Karpas-422 (cell line): ENCODE results near the gene SPAG7. TPM values are rescaled to one million over a fixed set of nuclear protein-coding genes. Genes with fewer than 3 reads are reported as not detected.
"Not testable (repeated sequence)": the region's sequence is repeated elsewhere in the genome, so short reads cannot be mapped to it uniquely, and the experiment has no call there.

ENCODE experiments used
- DNase-seq: peaks from one replicate; pipeline ENCODE4 v3.0.0-alpha.2; 2015
- H2AFZ ChIP-seq: fragments of 200-600 bp; sonication (generic); 2 replicates; pipeline ENCODE4 v1.6.1; 2014; ENCODE audit warnings: antibody characterized with exemption, low read length, mixed read lengths
- H3K27ac ChIP-seq: fragments of 200-600 bp; sonication (generic); 2 replicates; pipeline ENCODE4 v1.5.1; 2014; ENCODE audit warnings: mild to moderate bottlenecking, low read length, moderate library complexity
- H3K27me3 ChIP-seq: fragments of 200-600 bp; sonication (generic); 2 replicates; pipeline ENCODE4 v1.6.1; 2014; ENCODE audit warnings: low read length, mixed read lengths
- H3K36me3 ChIP-seq: fragments of 200-600 bp; sonication (generic); 2 replicates; pipeline ENCODE4 v1.6.1; 2014; ENCODE audit warnings: low read length, mixed read lengths; ENCODE audit not compliant: insufficient read depth
- H3K4me1 ChIP-seq: fragments of 200-600 bp; sonication (generic); 2 replicates; pipeline ENCODE4 v1.6.1; 2014; ENCODE audit warnings: mild to moderate bottlenecking, low read length, mixed read lengths
- H3K4me2 ChIP-seq: fragments of 200-600 bp; sonication (generic); 2 replicates; pipeline ENCODE4 v1.6.1; 2014; ENCODE audit warnings: low read length, low read depth, mild to moderate bottlenecking; ENCODE audit not compliant: poor library complexity, severe bottlenecking
- H3K4me3 ChIP-seq: fragments of 200-600 bp; sonication (generic); 2 replicates; pipeline ENCODE4 v1.5.1; 2014; ENCODE audit warnings: mild to moderate bottlenecking, antibody characterized with exemption, low read length, mixed read lengths
- H3K79me2 ChIP-seq: fragments of 200-600 bp; sonication (generic); 2 replicates; pipeline ENCODE4 v1.6.1; 2014; ENCODE audit warnings: mild to moderate bottlenecking, low read length, mixed read lengths
- H3K9ac ChIP-seq: fragments of 200-600 bp; sonication (generic); 2 replicates; pipeline ENCODE4 v1.6.0; 2014; ENCODE audit warnings: low read length
- H3K9me2 ChIP-seq: fragments of 200-600 bp; sonication (generic), shearing (Covaris generic); replicated peaks from 2 replicates; pipeline ENCODE4 v1.6.0; 2014; ENCODE audit warnings: mild to moderate bottlenecking, low read length, moderate library complexity; ENCODE audit not compliant: insufficient read depth
- H3K9me3 ChIP-seq: fragments of 300-700, 200-600 bp; sonication (generic); 2 replicates; pipeline ENCODE4 v1.6.1; 2014; ENCODE audit warnings: low read length, mixed read lengths
- H4K20me1 ChIP-seq: fragments of 200-600 bp; sonication (generic); 2 replicates; pipeline ENCODE4 v1.6.1; 2014; ENCODE audit warnings: mild to moderate bottlenecking, antibody characterized with exemption, low read length, low read depth; ENCODE audit not compliant: insufficient read depth
- total RNA-seq: library from RNA; depleted of rRNA; stranded (reverse); fragments of >200 nt; shearing (Covaris generic); gene quantifications from 2 replicates; pipeline ENCODE4 v1.2.3, GENCODE V29; 2014; ENCODE audit warnings: low replicate concordance

SPAG7 gene
- total RNA-seq, 1 experiment from 2014 or later = 24.6 TPM

DNA sequence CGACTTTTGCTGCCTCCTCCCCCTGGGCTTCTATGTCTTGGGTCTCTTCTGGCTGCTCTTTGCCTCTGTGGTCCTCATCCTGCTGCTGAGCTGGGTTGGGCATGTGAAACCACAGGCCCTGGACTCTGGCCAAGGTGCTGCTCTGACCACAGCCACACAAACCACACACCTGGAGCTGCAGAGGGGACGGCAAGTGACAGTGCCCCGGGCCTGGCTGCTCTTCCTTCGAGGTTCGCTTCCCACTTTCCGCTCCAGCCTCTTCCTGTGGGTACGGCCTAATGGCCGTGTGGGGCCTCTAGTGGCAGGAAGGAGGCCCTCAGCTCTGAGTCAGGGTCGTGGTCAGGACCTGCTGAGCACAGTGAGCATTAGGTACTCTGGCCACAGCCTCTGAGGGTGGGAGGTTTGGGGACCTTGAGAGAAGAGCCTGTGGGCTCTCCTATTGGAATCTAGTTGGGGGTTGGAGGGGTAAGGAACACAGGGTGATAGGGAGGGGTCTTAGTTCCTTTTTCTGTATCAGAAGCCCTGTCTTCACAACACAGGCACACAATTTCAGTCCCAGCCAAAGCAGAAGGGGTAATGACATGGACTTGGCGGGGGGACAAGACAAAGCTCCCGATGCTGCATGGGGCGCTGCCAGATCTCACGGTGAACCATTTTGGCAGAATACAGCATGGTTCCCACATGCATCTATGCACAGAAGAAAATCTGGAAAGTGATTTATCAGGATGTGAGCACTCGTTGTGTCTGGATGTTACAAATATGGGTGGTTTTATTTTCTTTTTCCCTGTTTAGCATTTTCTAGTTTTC, 33.2 kb downstream of the SPAG7 start:
- Histone ChIP-seq H3K4me3 (no peak overlapping the region), H3K4me2 (no peak overlapping the region), H3K36me3 (peaks cover 10% of the 10 kb centered on the region), H3K79me2 (peaks cover 25% of the 10 kb centered on the region), H4K20me1 (no peaks in the 10 kb centered on the region), H3K4me1 (peaks cover 10% of the 10 kb centered on the region), H3K9ac (no peak overlapping the region), H2AFZ (no peak overlapping the region), H3K9me2 (no peaks in the 10 kb centered on the region), H3K9me3 (no peaks in the 10 kb centered on the region), H3K27ac (no peak overlapping the region), H3K27me3 (no peaks in the 10 kb centered on the region)
- DNase-seq = no peak

DNA sequence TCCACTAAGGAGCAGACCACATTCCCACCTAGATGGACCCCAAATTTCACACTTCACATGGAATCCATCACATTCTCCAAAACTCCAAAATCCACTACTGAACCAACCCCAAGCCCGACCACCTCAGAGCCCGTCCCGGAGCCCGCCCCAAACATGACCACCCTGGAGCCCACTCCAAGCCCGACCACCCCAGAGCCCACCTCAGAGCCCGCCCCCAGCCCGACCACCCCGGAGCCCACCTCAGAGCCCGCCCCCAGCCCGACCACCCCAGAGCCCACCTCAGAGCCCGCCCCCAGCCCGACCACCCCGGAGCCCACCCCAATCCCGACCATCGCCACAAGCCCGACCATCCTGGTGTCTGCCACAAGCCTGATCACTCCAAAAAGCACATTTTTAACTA, 34.0 kb downstream of the SPAG7 start:
- Histone ChIP-seq H4K20me1 (no peaks in the 10 kb centered on the region), H3K27ac (no peak overlapping the region), H3K9ac (no peak overlapping the region), H3K36me3 (peaks cover 9% of the 10 kb centered on the region), H3K9me2 (no peaks in the 10 kb centered on the region), H3K9me3 (no peaks in the 10 kb centered on the region), H3K4me2 (no peak overlapping the region), H3K4me3 (no peak overlapping the region), H3K79me2 (peaks cover 18% of the 10 kb centered on the region), H3K4me1 (peaks cover 7% of the 10 kb centered on the region), H3K27me3 (no peaks in the 10 kb centered on the region), H2AFZ (no peak overlapping the region)
- no peak for DNase-seq

DNA sequence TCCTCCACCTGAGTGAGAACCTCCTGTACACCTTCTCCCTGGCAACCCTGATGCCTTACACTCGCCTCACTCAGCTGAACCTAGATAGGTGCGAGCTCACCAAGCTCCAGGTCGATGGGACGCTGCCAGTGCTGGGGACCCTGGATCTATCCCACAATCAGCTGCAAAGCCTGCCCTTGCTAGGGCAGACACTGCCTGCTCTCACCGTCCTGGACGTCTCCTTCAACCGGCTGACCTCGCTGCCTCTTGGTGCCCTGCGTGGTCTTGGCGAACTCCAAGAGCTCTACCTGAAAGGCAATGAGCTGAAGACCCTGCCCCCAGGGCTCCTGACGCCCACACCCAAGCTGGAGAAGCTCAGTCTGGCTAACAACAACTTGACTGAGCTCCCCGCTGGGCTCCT, 34.9 kb downstream of the SPAG7 start:
- no peaks in the 10 kb centered on the region for H3K4me1 ChIP-seq
- H3K27ac ChIP-seq = no peak overlapping the region

DNA sequence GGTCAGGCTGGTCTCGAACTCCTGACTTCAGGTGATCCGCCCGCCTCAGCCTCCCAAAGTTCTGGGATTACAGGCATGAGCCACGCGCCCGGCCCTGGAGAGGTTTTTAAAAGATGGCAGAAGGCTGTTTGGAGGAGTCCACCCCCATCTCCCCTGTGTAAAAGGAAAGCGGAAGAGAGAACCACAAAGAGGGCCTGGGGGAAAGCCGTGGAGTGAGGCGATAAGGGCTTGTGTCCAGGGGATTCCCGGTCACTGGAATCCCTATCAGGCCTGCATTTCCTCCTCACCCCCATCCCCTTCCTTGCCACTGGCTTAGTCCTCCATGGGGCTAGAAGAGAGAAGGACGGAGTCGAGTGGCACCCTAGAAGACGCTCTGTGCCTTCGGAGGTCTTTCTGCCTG, 35.7 kb downstream of the SPAG7 start, which contains the start of gene GP1BA:
Gene GP1BA (plus strand): TSS at position 315 of the 400 bp plus-strand sequence. CDS start 328 bp downstream, outside the sequence.
- Histone ChIP-seq H3K4me1 (no peaks in the 10 kb centered on the region), H2AFZ (no peak within 1 kb of the TSS), H3K79me2 (peaks cover 1% of the 10 kb centered on the region; the same call in 1 of the 2 replicates), H3K9me2 (no peaks in the 10 kb centered on the region), H3K9me3 (no peaks in the 10 kb centered on the region), H3K4me2 (no peak within 1 kb of the TSS), H3K9ac (no peak within 1 kb of the TSS), H3K4me3 (no peak within 1 kb of the TSS), H3K27ac (no peak within 1 kb of the TSS), H3K36me3 (no peaks in the 10 kb centered on the region; the same call in 1 of the 2 replicates), H3K27me3 (no peaks in the 10 kb centered on the region), H4K20me1 (no peaks in the 10 kb centered on the region)
- DNase-seq = no peak

More for the DNA sequence above, 34.9 kb downstream of the SPAG7 start:
- no peaks in the 10 kb centered on the region for H3K9me3 ChIP-seq
- no peak overlapping the region for H2AFZ ChIP-seq
- H3K79me2 ChIP-seq = peaks cover 9% of the 10 kb centered on the region; the same call in 1 of the 2 replicates
- no peaks in the 10 kb centered on the region for H3K27me3 ChIP-seq
- peaks cover under 1% of the 10 kb centered on the region for H3K36me3 ChIP-seq
- H3K4me2 ChIP-seq = no peak overlapping the region
- no peaks in the 10 kb centered on the region for H4K20me1 ChIP-seq
- DNase-seq = no peak
- no peak overlapping the region for H3K4me3 ChIP-seq
- no peaks in the 10 kb centered on the region for H3K9me2 ChIP-seq
- H3K9ac ChIP-seq = no peak overlapping the region

DNA sequence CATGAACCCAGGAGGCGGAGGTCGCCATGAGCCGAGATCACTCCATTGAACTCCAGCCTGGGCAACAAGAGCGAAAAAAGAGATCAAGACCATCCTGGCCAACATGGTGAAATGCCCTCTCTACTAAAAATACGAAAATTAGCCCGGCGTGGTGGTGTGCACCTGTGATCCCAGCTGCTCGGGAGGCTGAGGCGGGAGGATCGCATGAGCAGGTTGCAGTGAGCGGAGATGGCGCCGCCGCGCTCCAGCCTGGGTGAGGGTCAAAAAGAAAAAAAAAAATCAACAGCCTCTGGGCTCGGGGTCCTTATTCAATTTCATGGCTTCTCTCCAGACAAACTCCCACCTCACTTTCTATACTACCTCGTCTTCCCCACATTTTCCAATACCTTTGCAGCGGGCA, 38.7 kb downstream of the SPAG7 start:
- H3K9me3 ChIP-seq = no peaks in the 10 kb centered on the region
- no peaks in the 10 kb centered on the region for H3K4me1 ChIP-seq
- no peaks in the 10 kb centered on the region for H4K20me1 ChIP-seq
- no peaks in the 10 kb centered on the region for H3K9me2 ChIP-seq
- H3K79me2 ChIP-seq = no peaks in the 10 kb centered on the region
- DNase-seq = no peak
- no peaks in the 10 kb centered on the region for H3K27me3 ChIP-seq
- H3K36me3 ChIP-seq = no peaks in the 10 kb centered on the region
- no peak overlapping the region for H3K4me3 ChIP-seq
- no peak overlapping the region for H3K4me2 ChIP-seq
- no peak overlapping the region for H3K27ac ChIP-seq
- H2AFZ ChIP-seq = no peak overlapping the region
- H3K9ac ChIP-seq = no peak overlapping the region

DNA sequence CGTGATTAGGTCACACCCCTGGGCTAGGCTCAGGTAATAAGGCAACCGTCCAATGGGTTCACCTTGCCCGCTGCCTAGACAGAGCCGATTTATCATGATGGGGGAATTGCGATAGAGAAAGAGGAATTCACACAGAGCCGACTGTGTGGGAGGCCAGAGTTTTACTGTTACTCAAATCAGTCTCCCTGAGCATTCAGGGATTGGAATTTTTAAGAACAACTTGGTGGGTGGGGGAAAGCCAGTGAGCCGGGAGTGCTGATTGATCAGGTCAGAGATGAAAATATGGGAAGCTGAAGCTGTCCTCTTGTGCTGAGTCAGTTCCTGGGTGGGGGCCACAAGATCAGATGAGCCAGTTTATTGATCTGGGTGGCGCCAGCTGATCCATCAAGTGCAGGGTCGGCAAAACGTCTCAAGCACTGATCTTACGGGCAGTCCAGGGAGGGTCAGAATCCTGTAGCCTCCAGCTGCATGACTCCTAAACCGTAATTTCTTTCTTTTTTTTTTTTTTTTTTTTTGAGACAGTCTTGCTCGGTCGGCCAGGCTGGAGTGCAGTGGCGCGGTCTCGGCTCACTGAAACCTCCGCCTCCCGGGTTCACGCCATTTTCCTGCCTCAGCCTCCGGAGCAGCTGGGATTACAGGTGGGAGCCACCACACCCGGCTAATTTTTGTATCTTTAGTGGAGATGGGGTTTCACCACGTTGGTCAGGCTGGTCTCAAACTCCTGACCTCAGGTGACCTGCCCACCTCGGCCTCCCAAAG, 40.9 kb downstream of the SPAG7 start:
- not testable (repeated sequence) for H3K27ac ChIP-seq, H3K27me3 ChIP-seq, H3K4me1 ChIP-seq, H4K20me1 ChIP-seq, H3K36me3 ChIP-seq, H3K9me3 ChIP-seq, H2AFZ ChIP-seq, H3K9me2 ChIP-seq, H3K4me3 ChIP-seq, H3K4me2 ChIP-seq, H3K9ac ChIP-seq, H3K79me2 ChIP-seq, DNase-seq

DNA sequence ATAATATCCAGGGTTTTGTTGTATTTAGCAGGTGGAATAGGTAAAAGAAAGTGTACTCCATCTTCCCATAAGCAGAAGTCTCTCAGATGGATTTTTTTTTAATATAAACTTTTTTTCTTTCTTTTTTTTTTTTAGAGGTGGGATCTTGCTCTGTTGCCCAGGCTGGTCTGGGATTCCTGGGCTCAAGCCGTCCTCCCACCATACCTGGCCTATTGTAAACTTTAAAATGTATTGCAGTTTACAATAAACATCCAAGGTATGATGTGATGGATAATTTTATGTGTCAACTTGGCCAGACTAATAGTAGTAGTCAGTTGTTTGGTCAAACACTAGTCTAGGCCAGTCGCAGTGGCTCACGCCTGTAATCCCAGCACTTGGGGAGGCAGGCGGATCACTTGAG, 46.3 kb downstream of the SPAG7 start:
- no peak overlapping the region for H3K27ac ChIP-seq
- no peaks in the 10 kb centered on the region for H3K9me3 ChIP-seq
- no peaks in the 10 kb centered on the region for H3K79me2 ChIP-seq
- H3K4me3 ChIP-seq = no peak overlapping the region
- no peak overlapping the region for H3K4me2 ChIP-seq
- no peak for DNase-seq
- H3K9me2 ChIP-seq = no peaks in the 10 kb centered on the region
- H3K36me3 ChIP-seq = no peaks in the 10 kb centered on the region
- no peak overlapping the region for H3K9ac ChIP-seq
- H3K27me3 ChIP-seq = no peaks in the 10 kb centered on the region
- no peaks in the 10 kb centered on the region for H4K20me1 ChIP-seq
- H2AFZ ChIP-seq = no peak overlapping the region
- H3K4me1 ChIP-seq = no peaks in the 10 kb centered on the region

DNA sequence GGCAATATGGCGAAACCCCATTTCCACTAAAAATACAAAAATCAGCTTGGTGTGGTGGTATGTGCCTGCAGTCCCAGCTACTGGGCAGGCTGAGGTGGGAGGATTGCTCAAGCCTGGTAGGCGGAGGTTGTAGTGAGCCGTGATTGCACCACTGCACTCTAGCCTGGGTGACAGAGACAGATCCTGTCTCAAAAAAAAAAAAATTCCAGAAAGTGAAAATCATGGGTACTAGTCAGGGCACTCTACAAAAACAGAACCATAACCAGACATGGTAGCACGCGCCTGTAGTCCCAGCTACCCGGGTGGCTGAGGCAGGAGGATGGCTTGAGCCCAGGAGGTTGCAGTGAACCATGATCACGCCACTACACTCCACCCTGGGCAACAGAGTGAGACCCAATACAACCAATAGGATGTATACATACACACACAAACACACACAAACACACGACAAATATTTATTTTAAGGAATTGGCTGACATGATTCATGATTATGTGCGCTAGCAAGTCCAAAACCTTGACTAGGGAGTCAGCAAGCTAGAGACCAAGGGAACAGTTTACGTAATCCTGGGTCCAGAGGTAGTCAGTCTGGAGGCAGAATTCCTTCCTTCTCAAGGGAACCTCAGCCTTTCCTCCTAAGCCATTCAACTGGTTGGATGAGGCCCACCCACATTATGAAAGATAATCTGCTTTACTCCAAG, 47.1 kb downstream of the SPAG7 start:
- H3K27me3 ChIP-seq = no peaks in the 10 kb centered on the region
- H3K9me3 ChIP-seq = no peaks in the 10 kb centered on the region
- no peak for DNase-seq
- H2AFZ ChIP-seq = no peak overlapping the region
- H3K79me2 ChIP-seq = no peaks in the 10 kb centered on the region
- H3K9ac ChIP-seq = no peak overlapping the region
- no peak overlapping the region for H3K27ac ChIP-seq
- no peak overlapping the region for H3K4me2 ChIP-seq
- no peaks in the 10 kb centered on the region for H3K9me2 ChIP-seq
- H3K4me3 ChIP-seq = no peak overlapping the region
- no peaks in the 10 kb centered on the region for H4K20me1 ChIP-seq
- no peaks in the 10 kb centered on the region for H3K36me3 ChIP-seq
- no peaks in the 10 kb centered on the region for H3K4me1 ChIP-seq
